GM21423 (cell line): ENCODE results near the gene RIN1.

ENCODE experiments used
- ATAC-seq: cut with Tn5 transposase; IDR thresholded peaks from one replicate; pipeline ENCODE4 v1.9.1; 2021; ENCODE audit warnings: mild to moderate bottlenecking, moderate library complexity; ENCODE audit not compliant: unreplicated experiment

RIN1 gene

DNA sequence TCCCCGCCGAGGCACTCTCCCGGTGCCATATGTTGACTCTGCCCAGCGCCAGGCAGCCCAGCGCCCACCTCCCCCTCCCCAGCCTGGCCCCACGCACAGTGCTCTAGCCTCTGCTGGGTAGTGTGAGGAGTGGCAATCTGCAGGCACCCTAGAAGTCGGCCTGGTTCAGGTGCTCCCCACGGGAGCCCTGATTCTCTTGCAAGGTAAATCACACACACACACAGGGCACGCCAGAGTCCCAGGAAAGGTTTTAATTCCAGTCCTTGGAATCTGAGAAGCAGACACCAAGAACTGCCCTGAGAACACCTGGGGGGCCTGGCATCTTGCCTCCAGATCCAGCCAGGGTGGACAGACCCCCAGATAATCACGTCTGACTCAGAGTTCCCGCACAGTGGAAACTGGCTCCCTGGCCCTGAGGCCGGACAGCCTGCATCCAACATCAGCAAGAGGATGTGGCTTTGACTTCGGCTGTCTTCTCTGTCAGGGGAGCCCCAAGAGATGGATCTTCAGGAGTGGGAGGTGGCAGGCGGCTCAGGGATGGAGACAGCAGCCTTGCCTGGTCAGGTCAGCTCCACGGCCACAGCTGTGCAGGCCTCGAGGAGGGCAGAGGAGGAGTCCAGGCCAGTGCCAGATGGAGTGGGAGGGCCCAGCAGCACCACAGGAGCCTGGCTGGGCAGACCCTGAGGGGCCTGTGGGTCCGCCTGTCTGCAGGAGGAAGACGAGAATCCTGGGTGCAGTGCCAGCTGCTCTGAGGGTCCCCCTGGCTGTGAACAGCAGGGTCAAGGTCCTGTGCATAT lies 1.1 kb upstream of the RIN1 start:
- ATAC-seq: no peak

DNA sequence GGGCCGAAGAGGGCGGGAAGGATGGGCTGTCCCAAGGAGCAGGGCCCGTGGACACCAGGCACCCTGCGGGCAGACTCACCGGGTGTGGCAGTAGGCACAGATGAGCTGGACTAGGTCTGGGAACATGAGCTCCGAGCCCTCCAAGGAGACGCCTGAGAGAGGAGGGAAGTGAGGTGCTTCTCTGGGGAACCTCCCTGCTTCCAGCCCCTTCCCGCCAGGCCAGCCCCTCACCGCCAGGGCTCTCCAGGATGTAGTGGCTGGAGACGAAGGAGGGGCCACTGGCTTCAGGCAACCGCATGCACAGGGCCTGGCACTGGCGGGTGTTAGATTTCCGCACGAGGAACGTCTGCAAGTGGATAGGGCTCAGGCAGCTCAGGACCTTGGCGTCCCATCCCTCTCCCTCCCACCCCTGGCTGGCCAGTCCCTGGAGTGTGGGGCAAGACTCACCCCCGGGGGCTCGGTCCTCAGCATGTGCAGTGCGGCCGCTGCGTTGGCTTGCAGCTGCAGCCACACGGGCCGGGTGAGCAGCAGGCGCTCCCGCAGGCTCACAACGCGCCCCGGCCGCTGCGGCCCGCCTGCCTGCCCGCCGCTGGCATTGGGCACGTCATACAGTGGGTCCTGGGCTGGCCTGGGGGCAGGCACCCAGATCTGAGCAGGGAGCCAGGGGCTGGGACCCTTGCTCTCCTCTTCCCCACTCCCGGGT lies 552 bp downstream of the RIN1 start:
- ATAC-seq: no peak

DNA sequence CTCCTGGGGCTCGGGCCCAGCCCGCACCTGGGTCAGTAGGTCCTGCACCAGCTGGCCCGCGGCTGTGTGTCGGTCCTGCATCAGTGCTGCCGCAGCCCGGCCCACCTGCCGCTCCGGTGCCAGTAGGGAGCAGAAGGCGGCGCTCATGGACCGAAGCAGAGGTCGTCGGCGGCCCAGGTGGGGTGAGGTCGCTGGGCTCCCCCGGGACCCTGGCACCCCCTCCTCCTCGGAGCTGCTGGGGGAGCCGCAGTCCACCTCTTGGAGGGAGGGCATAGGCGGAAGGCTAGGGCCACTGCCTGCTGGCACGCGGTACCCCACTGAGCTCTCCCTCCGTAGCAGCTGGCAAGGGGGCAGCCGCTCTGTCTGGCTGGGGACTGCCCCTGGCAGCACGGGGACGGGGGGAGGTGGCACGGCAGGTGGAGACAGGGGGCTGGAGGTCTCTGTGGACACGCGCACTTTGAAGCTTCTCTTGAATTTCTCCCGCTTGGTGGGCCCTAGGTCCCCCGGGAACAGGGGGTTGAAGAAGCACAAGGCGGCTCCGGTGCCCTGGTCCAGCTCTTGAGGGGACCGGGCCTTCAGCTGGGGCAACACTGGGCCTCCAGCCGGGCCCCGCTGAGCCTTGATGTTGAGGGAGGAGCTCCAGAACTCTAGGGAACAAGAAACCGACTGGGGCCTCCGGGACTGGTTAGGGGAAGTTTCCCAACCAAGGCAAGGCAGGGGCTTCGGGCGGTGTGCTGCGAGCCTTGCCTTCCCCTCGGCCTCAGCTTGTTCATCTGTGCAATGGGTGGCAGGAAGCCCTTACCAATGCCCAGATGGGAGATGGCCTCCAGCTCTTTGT lies 1.4 kb downstream of the RIN1 start:
- ATAC-seq: no peak

DNA sequence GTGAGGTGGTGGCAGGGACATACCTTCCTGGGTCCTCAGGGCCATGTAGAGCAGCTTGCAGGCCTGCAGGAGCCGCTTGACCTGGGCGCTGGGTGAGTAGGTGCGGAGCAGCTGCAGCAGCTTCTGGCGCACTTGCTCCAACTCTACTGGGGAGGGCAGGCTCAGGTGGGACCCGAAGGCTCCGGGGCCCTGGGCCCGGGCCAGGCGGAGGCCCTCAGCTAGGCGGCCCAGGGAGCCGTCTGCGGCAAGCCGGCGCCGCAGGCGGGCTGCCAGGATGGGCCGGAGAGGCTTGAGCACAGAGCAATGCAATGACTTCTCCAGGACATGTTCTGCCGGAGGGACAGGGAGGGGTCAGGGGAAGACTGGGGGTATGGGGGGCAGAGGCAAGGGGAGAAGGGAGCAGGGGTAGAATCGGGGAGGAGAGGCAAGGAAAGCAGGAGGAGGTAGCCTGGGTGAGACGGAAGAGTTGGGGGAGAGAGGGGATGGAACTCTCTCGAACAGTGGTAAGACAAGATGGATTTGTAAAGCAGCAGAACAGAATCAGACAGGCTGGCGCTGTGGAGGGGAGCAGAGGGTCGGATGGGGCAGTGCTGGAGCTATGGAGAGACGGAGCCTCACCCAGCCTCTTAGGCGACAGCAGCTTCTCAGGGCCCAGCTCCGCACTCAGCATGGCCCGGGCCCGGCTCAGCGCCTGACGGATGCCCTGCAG lies 2.2 kb downstream of the RIN1 start:
- no peak for ATAC-seq

- ATAC-seq: no peak
Observed at GRCh38 chr11:66333220-66333877, 2.9 kb downstream of the RIN1 start.

GRCh38 chr11:66332371-66333219 lies 3.6 kb downstream of the RIN1 start:
- ATAC-seq: no peak

DNA sequence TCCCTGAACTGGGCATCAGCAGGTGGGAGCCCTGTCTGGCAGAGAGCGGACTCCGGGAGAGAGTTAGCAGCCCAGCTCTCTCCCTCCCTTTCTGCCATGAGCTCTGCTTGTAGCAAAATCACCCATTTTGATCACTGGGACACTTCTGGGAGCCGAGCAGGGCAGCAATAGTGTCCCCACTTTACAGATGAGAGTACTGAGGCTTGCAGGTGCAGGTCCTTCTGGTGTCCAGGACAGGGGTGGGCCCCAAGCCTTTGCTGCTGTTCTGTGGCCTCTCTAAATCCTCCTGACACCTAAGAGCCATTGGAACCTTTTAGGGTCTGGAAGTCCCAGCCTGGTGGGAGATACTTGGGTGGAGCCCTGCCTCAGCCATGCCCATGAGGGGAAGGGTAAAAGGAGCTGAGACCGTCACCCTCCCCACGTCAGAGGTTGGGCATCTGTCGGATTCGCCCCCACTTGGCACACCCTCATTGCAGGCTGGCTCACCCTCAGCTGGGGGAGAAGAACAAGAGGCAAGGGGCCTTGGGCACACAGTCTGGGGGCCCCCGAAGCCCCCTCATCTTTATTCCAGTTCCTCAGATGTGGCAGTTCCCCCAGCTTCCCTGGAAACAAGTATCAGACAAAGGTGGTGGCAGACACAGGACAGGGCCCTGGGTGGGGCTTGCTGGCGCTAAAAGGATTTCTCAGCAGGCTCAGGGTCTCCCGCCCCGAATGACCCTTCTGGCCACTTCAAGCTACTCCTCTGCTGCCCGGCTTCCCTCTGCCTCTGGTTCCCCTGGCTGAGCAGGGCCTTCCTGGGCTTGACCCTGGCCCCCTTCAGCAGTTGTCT lies 4.5 kb downstream of the RIN1 start:
- ATAC-seq: no peak

GRCh38 chr11:66330931-66331330 lies 5.3 kb downstream of the RIN1 start:
- ATAC-seq: no peak

- ATAC-seq: no peak
Observed at GRCh38 chr11:66329165-66329673, 7.0 kb downstream of the RIN1 start.

- ATAC-seq: peak; percentile 44
Observed at GRCh38 chr11:66328302-66329144, 7.7 kb downstream of the RIN1 start.

- ATAC-seq: no peak
Observed at GRCh38 chr11:66328031-66328301, 8.3 kb downstream of the RIN1 start.

GRCh38 chr11:66327171-66328030 lies 8.8 kb downstream of the RIN1 start:
- ATAC-seq: no peak

DNA sequence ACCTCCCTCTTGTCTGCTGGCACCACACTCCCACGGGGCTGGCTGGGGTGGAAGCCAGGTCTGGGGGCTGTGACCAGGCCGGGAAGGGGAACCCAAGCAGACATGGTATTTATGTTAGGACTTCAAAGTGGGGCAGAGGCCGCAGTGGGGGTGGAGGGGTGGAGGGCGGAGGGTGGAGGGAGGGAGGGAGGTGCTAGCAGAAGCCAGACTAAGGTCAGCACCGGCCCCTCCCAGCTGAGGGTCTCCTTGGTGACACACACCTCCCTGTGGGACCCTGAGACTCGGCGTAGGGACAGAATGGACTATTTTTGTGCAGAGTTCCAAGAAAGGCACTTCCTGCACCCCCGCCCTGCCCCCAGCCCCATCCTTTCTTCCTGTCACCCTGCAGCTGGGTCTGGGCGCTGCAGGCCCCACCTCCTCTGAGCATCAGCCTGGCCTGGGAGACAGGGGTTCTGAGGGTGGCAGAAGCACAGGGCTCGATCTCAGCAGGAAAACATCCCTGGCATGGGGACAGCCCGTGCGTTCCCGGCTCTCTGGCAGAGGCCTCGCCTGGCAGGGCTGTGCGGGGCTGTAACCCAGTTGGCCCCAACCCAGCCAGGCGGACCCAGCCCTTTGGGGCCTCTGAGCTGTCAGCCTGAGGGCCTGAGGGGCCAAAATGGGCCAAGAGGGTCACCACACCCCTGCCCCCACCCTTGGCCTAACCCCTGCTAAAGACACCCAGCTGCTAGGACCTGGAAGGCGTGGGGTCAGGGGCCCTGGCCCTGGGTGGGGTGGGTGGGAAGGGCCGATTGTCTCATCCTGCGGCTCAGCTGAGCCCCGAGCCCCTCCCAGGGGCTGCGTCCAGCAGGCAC lies 9.7 kb downstream of the RIN1 start:
- no peak for ATAC-seq

DNA sequence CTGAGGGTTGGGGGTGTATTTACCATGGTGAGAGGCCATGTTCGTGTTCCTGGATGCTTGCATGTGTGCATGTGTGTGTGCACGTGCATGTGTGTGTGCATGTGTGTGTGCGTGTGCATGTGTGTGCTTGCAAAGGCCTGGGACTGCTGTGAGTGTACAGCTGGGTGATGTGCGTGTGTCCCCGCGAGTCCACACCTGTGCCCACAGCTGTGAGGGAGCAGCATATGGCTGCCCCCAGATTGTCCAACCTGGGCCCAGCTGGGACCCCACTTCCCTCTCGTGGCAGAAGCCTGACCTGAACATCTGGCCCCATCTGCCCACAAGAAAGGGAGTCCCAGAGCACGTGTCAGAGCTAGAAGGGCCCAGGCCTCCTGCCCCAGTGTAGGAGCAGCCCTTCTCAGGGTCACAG lies 11.0 kb downstream of the RIN1 start:
- no peak for ATAC-seq

DNA sequence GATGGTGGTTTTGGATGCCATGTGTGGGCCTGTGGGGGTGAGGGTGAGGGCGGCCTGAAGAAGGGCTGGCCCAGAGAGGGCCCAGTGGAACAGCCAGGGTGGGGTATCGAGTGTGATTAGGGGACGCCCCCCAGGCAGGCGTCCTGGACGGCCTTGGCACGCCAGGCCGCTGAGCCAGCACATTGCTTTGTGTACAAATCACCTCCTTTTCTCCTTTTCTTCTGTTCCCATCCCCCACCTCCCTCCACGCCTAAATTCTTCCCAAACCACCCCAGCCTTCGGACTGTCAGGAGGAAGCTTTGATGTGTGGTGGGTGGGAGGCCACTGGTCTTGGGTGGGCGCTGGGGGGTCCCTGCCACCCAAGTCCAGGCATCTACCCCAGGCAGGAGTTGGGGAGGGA lies 11.6 kb downstream of the RIN1 start:
- ATAC-seq: no peak

GRCh38 chr11:66323684-66324083 lies 12.6 kb downstream of the RIN1 start:
- no peak for ATAC-seq
